HFFc6 (cell line): ENCODE data around the gene SKP1. TPM values are rescaled to one million over a fixed set of nuclear protein-coding genes. Genes with fewer than 3 reads are reported as not detected.

ENCODE experiments used
- DNase-seq: peaks from one replicate; pipeline ENCODE4 v3.0.0-alpha.2; 2018
- H3K27ac Mint-ChIP-seq: 2 replicates; pipeline ENCODE4 v1.8.0; 2020; ENCODE audit warnings: mild to moderate bottlenecking, mixed read lengths
- H3K27me3 Mint-ChIP-seq: 2 replicates; pipeline ENCODE4 v1.8.0; 2021; ENCODE audit warnings: mild to moderate bottlenecking, moderate library complexity, mixed read lengths; ENCODE audit not compliant: insufficient read depth
- H3K36me3 Mint-ChIP-seq: 2 replicates; pipeline ENCODE4 v1.8.0; 2021; ENCODE audit warnings: low read depth, mixed read lengths
- H3K4me1 Mint-ChIP-seq: 2 replicates; pipeline ENCODE4 v1.8.0; 2020; ENCODE audit warnings: low read depth, mixed read lengths
- H3K4me3 Mint-ChIP-seq: 2 replicates; pipeline ENCODE4 v1.8.0; 2020; ENCODE audit warnings: mild to moderate bottlenecking, moderate library complexity, mixed read lengths
- H3K9me3 Mint-ChIP-seq: 2 replicates; pipeline ENCODE4 v1.8.0; 2020; ENCODE audit warnings: mild to moderate bottlenecking, mixed read lengths
- CTCF ChIP-seq: fragments of 200-600 bp; sonication (generic); IDR thresholded peaks from 2 replicates; pipeline ENCODE4 v1.5.0; 2021; ENCODE audit warnings: antibody characterized with exemption, mild to moderate bottlenecking
- total RNA-seq, 6 experiments: library from RNA; stranded (reverse); fragmentation: NEBNext Ultra II Directional; extraction: Animal tissue kit (Norgen Biotek cat#: 25700); gene quantifications; 2 replicates in 1 of 6; 3 replicates in 5 of 6; pipeline ENCODE4 v1.2.3, GENCODE V29; 2021

SKP1 gene
- total RNA-seq, 6 experiments from 2014 or later, result 419 to 474 (median 442) TPM

GRCh38 chr5:134203630-134204029, 26.9 kb upstream of the SKP1 start:
- no peak for DNase-seq
- Mint-ChIP-seq H3K4me1 (peaks cover 18% of the 10 kb centered on the region; the same call in 1 of the 2 replicates), H3K27ac (no peak overlapping the region; the same call in 1 of the 2 replicates), H3K36me3 (peaks cover 58% of the 10 kb centered on the region), H3K9me3 (no peaks in the 10 kb centered on the region), H3K4me3 (no peak overlapping the region), H3K27me3 (no peaks in the 10 kb centered on the region)
- no peak for TF ChIP-seq CTCF

- H3K27me3 Mint-ChIP-seq, result no peaks in the 10 kb centered on the region; the same call in 1 of the 2 replicates
- peaks cover 50% of the 10 kb centered on the region for H3K36me3 Mint-ChIP-seq
- DNase-seq, result no peak
- no peak overlapping the region for H3K27ac Mint-ChIP-seq
- no peak overlapping the region for H3K4me3 Mint-ChIP-seq
- no peak for TF ChIP-seq CTCF
- no peaks in the 10 kb centered on the region for H3K4me1 Mint-ChIP-seq
- H3K9me3 Mint-ChIP-seq, result no peaks in the 10 kb centered on the region
Observed at GRCh38 chr5:134195666-134196065, 18.9 kb upstream of the SKP1 start.

GRCh38 chr5:134189031-134189430, 12.3 kb upstream of the SKP1 start:
- H3K4me3 Mint-ChIP-seq, result no peak overlapping the region
- no peaks in the 10 kb centered on the region; the same call in 1 of the 2 replicates for H3K27me3 Mint-ChIP-seq
- 0 out of 2 replicates have a peak, but pooled peaks cover 6% of the 10 kb centered on the region for H3K36me3 Mint-ChIP-seq
- no peak for DNase-seq
- TF ChIP-seq CTCF, result no peak
- H3K27ac Mint-ChIP-seq, result no peak overlapping the region
- no peaks in the 10 kb centered on the region for H3K9me3 Mint-ChIP-seq
- no peaks in the 10 kb centered on the region for H3K4me1 Mint-ChIP-seq

DNA sequence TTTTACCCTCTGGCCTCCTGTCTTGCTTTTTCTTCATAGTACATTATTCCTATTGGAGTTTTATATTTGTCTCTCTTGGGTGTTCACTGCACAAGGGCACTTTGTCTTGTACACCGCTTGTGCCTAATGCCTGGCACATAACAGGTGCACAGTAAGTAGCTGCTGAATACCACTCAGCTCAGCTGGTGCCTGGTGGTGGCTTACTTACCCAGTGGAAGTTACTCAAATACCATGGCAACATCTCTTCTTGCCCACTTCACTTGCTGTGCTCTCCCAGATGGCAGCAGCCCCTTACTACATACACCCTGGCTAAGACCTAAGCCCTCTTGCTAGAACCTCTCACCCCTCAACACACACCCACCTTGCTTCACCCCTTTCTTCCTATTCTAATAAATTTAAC, 11.3 kb upstream of the SKP1 start:
- no peaks in the 10 kb centered on the region for H3K36me3 Mint-ChIP-seq
- no peak for DNase-seq
- no peaks in the 10 kb centered on the region; the same call in 1 of the 2 replicates for H3K27me3 Mint-ChIP-seq
- no peak overlapping the region for H3K27ac Mint-ChIP-seq
- H3K4me1 Mint-ChIP-seq, result no peaks in the 10 kb centered on the region
- no peak overlapping the region for H3K4me3 Mint-ChIP-seq
- TF ChIP-seq CTCF, result no peak
- H3K9me3 Mint-ChIP-seq, result no peaks in the 10 kb centered on the region

GRCh38 chr5:134184155-134185135, 7.7 kb upstream of the SKP1 start:
- Mint-ChIP-seq H3K27ac (no peak overlapping the region), H3K4me1 (no peaks in the 10 kb centered on the region), H3K27me3 (no peaks in the 10 kb centered on the region; the same call in none of the 2 replicates), H3K4me3 (no peak overlapping the region), H3K9me3 (no peaks in the 10 kb centered on the region), H3K36me3 (no peaks in the 10 kb centered on the region)
- peak; percentile 51 for DNase-seq
- peak; percentile 95 for TF ChIP-seq CTCF
